Measurements from ENCODE around the gene GINS1. TPM values are rescaled to one million over a fixed set of nuclear protein-coding genes. Genes with fewer than 3 reads are reported as not detected.

Gene GINS1
- total and polyA plus RNA-seq, 2 donors (not counting 1 experiment from before 2014, with no cell fraction given): 0.61 to 2.0 TPM

DNA sequence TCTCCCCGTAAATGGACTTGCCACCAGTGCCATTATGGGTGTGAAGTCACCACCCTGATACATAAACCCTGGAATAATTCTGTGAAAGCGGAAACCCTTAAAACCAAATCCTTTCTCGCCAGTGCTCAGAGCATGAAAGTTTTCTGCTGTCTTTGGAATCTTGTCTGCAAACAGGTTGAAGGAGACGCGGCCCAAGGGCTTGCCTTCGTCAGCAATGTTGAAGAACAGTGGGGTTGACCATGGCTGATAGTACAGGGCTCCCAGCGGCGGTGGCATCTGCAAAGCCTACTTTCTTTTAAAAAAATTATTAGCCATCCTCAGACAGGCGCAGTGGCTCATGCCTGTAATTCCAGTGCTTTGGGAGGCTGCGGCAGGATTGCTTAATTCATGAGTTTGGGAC is 38.9 kb upstream of the GINS1 start:
- intact Hi-C loops (cut with micrococcal nuclease): no loop called here
- H3K9me3 Mint-ChIP-seq (ENCODE audit: insufficient read depth): peaks cover 4% of the 10 kb centered on the region
- POLR2A ChIA-PET: no interaction called here
- Histone ChIP-seq H3K27me3 (replicated peaks in 1 of 4; ENCODE audit: control extremely low read depth in 1 of 4, control insufficient read depth in 3 of 4, insufficient read depth in 4 of 4, low read length in 3 of 4) (no peaks in the 10 kb centered on the region), H2AFZ (ENCODE audit: insufficient read depth, low read depth, low read length, poor library complexity, severe bottlenecking) (no peak overlapping the region), H3K27ac (ENCODE audit: low read length in 2 of 2) (no peak overlapping the region), H4K20me1 (ENCODE audit: control insufficient read depth, insufficient read depth, low read length, poor library complexity, severe bottlenecking) (peaks cover 5% of the 10 kb centered on the region), H3K4me3 (ENCODE audit: control extremely low read depth in 1 of 5, extremely low read depth in 1 of 5, insufficient read depth in 1 of 5, low read depth in 2 of 5, low read length in 4 of 5) (no peak overlapping the region), H3K9me3 (ENCODE audit: control extremely low read depth in 1 of 3, control insufficient read depth in 2 of 3, insufficient read depth in 1 of 3, low read length in 2 of 3) (peaks cover 0 to 3% (median 0%) of the 10 kb centered on the region in 3 donors), H3K36me3 (replicated peaks in 1 of 2; ENCODE audit: control extremely low read depth in 1 of 2, control insufficient read depth in 1 of 2, extremely low read depth in 1 of 2, insufficient read depth in 2 of 2, low read length in 1 of 2) (no peaks in the 10 kb centered on the region), H3K79me2 (ENCODE audit: control insufficient read depth, insufficient read depth, low read length) (peaks cover 32% of the 10 kb centered on the region), H3K4me1 (ENCODE audit: control insufficient read depth in 2 of 2, insufficient read depth in 2 of 2, low read length in 2 of 2) (no peaks in the 10 kb centered on the region), H3K9ac (ENCODE audit: low read length) (no peak overlapping the region), H3K4me2 (replicated peaks; ENCODE audit: low read depth, low read length, poor library complexity, severe bottlenecking) (no peak overlapping the region)
- CTCF ChIA-PET: interaction anchor here (1.0 kb wide), 1 partner anchor 30 kb away, joined by 3 read pairs; no protein-coding TSS in a partner anchor
- no peak for DNase-seq
- TF ChIP-seq, protein P1, sequence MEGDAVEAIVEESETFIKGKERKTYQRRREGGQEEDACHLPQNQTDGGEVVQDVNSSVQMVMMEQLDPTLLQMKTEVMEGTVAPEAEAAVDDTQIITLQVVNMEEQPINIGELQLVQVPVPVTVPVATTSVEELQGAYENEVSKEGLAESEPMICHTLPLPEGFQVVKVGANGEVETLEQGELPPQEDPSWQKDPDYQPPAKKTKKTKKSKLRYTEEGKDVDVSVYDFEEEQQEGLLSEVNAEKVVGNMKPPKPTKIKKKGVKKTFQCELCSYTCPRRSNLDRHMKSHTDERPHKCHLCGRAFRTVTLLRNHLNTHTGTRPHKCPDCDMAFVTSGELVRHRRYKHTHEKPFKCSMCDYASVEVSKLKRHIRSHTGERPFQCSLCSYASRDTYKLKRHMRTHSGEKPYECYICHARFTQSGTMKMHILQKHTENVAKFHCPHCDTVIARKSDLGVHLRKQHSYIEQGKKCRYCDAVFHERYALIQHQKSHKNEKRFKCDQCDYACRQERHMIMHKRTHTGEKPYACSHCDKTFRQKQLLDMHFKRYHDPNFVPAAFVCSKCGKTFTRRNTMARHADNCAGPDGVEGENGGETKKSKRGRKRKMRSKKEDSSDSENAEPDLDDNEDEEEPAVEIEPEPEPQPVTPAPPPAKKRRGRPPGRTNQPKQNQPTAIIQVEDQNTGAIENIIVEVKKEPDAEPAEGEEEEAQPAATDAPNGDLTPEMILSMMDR (IDR thresholded peaks at IDR 0.05): no peak
- no peak for TF ChIP-seq EZH2 (IDR thresholded peaks at IDR 0.05; ENCODE audit: borderline replicate concordance, insufficient read depth, low read depth, low read length, poor library complexity, severe bottlenecking)
- H3K4me3 Mint-ChIP-seq: no peak overlapping the region
- no peak overlapping the region for H3K27ac Mint-ChIP-seq
- peaks cover 13% of the 10 kb centered on the region for H3K4me1 Mint-ChIP-seq
- no peak for ATAC-seq (ENCODE audit: low read depth)
- H3K27me3 Mint-ChIP-seq: no peaks in the 10 kb centered on the region
- WGBS (ENCODE audit: insufficient coverage): 91% methylated on average over 4 of the region's 10 CpGs

DNA sequence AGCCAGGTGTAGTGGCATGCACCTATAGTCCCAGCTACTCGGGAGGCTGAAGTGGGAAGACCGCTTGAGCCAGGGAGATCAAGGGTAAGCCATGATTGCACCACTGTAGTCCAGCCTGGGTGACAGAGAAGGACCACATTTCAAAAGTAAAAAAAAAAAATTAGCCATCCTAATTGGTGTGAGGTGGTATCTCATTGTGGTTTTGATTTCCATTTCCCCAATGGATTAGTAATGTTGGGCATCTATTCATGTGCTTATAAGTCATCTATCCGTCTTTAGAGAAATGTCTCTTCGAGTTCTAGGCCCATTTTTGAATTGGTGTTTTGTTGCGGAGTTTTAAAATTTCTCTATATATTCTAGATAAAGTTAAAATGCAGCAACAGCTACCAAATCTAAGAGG is 38.5 kb upstream of the GINS1 start:
- Mint-ChIP-seq H3K4me3 (no peak overlapping the region), H3K4me1 (peaks cover 13% of the 10 kb centered on the region), H3K27me3 (no peaks in the 10 kb centered on the region), H3K9me3 (ENCODE audit: insufficient read depth) (peaks cover 4% of the 10 kb centered on the region), H3K27ac (no peak overlapping the region)
- WGBS (ENCODE audit: insufficient coverage): 95% methylated on average over 2 of the region's 5 CpGs
- Histone ChIP-seq H2AFZ (ENCODE audit: insufficient read depth, low read depth, low read length, poor library complexity, severe bottlenecking) (no peak overlapping the region), H3K36me3 (replicated peaks in 1 of 2; ENCODE audit: control extremely low read depth in 1 of 2, control insufficient read depth in 1 of 2, extremely low read depth in 1 of 2, insufficient read depth in 2 of 2, low read length in 1 of 2) (no peaks in the 10 kb centered on the region), H3K27ac (ENCODE audit: low read length in 2 of 2) (no peak overlapping the region), H3K9me3 (ENCODE audit: control extremely low read depth in 1 of 3, control insufficient read depth in 2 of 3, insufficient read depth in 1 of 3, low read length in 2 of 3) (peaks cover 0 to 3% (median 0%) of the 10 kb centered on the region in 3 donors), H3K4me3 (ENCODE audit: control extremely low read depth in 1 of 5, extremely low read depth in 1 of 5, insufficient read depth in 1 of 5, low read depth in 2 of 5, low read length in 4 of 5) (no peak overlapping the region), H3K4me1 (ENCODE audit: control insufficient read depth in 2 of 2, insufficient read depth in 2 of 2, low read length in 2 of 2) (no peaks in the 10 kb centered on the region), H3K79me2 (ENCODE audit: control insufficient read depth, insufficient read depth, low read length) (peaks cover 32% of the 10 kb centered on the region), H3K4me2 (replicated peaks; ENCODE audit: low read depth, low read length, poor library complexity, severe bottlenecking) (no peak overlapping the region), H4K20me1 (ENCODE audit: control insufficient read depth, insufficient read depth, low read length, poor library complexity, severe bottlenecking) (peaks cover 5% of the 10 kb centered on the region), H3K9ac (ENCODE audit: low read length) (no peak overlapping the region), H3K27me3 (replicated peaks in 1 of 4; ENCODE audit: control extremely low read depth in 1 of 4, control insufficient read depth in 3 of 4, insufficient read depth in 4 of 4, low read length in 3 of 4) (no peaks in the 10 kb centered on the region)
- no peak for ATAC-seq (ENCODE audit: low read depth)
- POLR2A ChIA-PET: no interaction called here
- CTCF ChIA-PET: interaction anchor here (1.0 kb wide), 1 partner anchor 30 kb away, joined by 3 read pairs; no protein-coding TSS in a partner anchor
- no peak for TF ChIP-seq EZH2 (IDR thresholded peaks at IDR 0.05; ENCODE audit: borderline replicate concordance, insufficient read depth, low read depth, low read length, poor library complexity, severe bottlenecking)
- TF ChIP-seq, protein P1 (IDR thresholded peaks at IDR 0.05): no peak
- DNase-seq: no peak
- intact Hi-C loops (cut with micrococcal nuclease): no loop called here

All from B cell (primary cell).